ENCODE measurements around the gene HOXC9. TPM values are rescaled to one million over a fixed set of nuclear protein-coding genes. Genes with fewer than 3 reads are reported as not detected.

The HOXC9 gene
- total RNA-seq, 4 donors from 2014 or later, result 13.6 to 37.7 (median 26.3) TPM

- Histone ChIP-seq H3K27ac (peak overlapping the region; percentile 94 to 100 (median 98)), H3K4me3 (no peak overlapping the region), H3K9me3 (no peaks in the 10 kb centered on the region), H3K36me3 (no peaks in the 10 kb centered on the region), H3K4me1 (peaks cover 37 to 52% of the 10 kb centered on the region in 2 donors), H3K27me3 (no peaks in the 10 kb centered on the region)
- no peak for TF ChIP-seq CTCF (IDR thresholded peaks at IDR 0.05 in 4 of 5, conservative IDR thresholded peaks at IDR 0.05 in 1 of 5)
- no peak for TF ChIP-seq POLR2A (IDR thresholded peaks at IDR 0.05)
- no peak for DNase-seq
- intact Hi-C loops (cut with DNase I; ENCODE audit: low total_unique reads), result loop anchor here (5.0 kb wide), 1 partner anchor 516 kb away; the partner anchor contains the start of gene MAP3K12
- no peak for ATAC-seq
- in situ Hi-C loops (cut with MboI; ENCODE audit: low sequenced_read_pairs in 4 of 4), result loop anchor here in 2 of 4 donors (10.0 to 25.0 kb wide), 2 partner anchors 192 to 349 kb away; partner anchors contain the start of gene GPR84 (in 2 of the 2)
Observed at GRCh38 chr12:54012631-54013409, 12.9 kb downstream of the HOXC9 start.

- intact Hi-C loops (cut with DNase I; ENCODE audit: low total_unique reads), result loop anchor here (5.0 kb wide), 2 partner anchors 268 to 517 kb away; partner anchors contain the start of genes CBX5, HNRNPA1 and MAP3K12
- H3K27me3 ChIP-seq, result no peaks in the 10 kb centered on the region
- DNase-seq (no peak), ATAC-seq (no peak)
- no peaks in the 10 kb centered on the region for H3K9me3 ChIP-seq
- in situ Hi-C loops (cut with MboI; ENCODE audit: low sequenced_read_pairs in 4 of 4), result loop anchor here in 2 of 4 donors (10.0 to 25.0 kb wide), 2 partner anchors 190 to 348 kb away; partner anchors contain the start of gene GPR84 (in 2 of the 2)
- H3K4me1 ChIP-seq, result peaks cover 34 to 52% of the 10 kb centered on the region in 2 donors
- peak overlapping the region; percentile 52 to 65 (median 56) for H3K4me3 ChIP-seq
- H3K27ac ChIP-seq, result peak overlapping the region; percentile 94 to 100 (median 98)
- no peak for TF ChIP-seq POLR2A (IDR thresholded peaks at IDR 0.05)
- no peak for TF ChIP-seq CTCF (IDR thresholded peaks at IDR 0.05 in 4 of 5, conservative IDR thresholded peaks at IDR 0.05 in 1 of 5)
- no peaks in the 10 kb centered on the region for H3K36me3 ChIP-seq
Observed at GRCh38 chr12:54014377-54015017, 14.5 kb downstream of the HOXC9 start.

- TF ChIP-seq CTCF (IDR thresholded peaks at IDR 0.05 in 4 of 5, conservative IDR thresholded peaks at IDR 0.05 in 1 of 5), result no peak
- TF ChIP-seq POLR2A (IDR thresholded peaks at IDR 0.05), result no peak
- ATAC-seq, result no peak
- H3K27me3 ChIP-seq, result no peaks in the 10 kb centered on the region
- in situ Hi-C loops (cut with MboI; ENCODE audit: low sequenced_read_pairs in 4 of 4) (loop anchor here in 2 of 4 donors (10.0 to 25.0 kb wide), 2 partner anchors 190 to 347 kb away; partner anchors contain the start of gene GPR84 (in 2 of the 2)), intact Hi-C loops (cut with DNase I; ENCODE audit: low total_unique reads) (loop anchor here (5.0 kb wide), 1 partner anchor 267 kb away; the partner anchor contains the start of genes CBX5 and HNRNPA1)
- DNase-seq, result no peak
- no peaks in the 10 kb centered on the region for H3K36me3 ChIP-seq
- peak overlapping the region; percentile 52 to 65 (median 56) for H3K4me3 ChIP-seq
- peaks cover 42 to 52% of the 10 kb centered on the region in 2 donors for H3K4me1 ChIP-seq
- H3K27ac ChIP-seq, result peak overlapping the region; percentile 94 to 100 (median 98)
- H3K9me3 ChIP-seq, result no peaks in the 10 kb centered on the region
Observed at GRCh38 chr12:54015018-54015931, 15.3 kb downstream of the HOXC9 start.

- DNase-seq, result no peak
- no peaks in the 10 kb centered on the region for H3K36me3 ChIP-seq
- in situ Hi-C loops (cut with MboI; ENCODE audit: low sequenced_read_pairs in 4 of 4) (loop anchor here in 2 of 4 donors (10.0 to 25.0 kb wide), 2 partner anchors 189 to 346 kb away; partner anchors contain the start of gene GPR84 (in 2 of the 2)), intact Hi-C loops (cut with DNase I; ENCODE audit: low total_unique reads) (loop anchor here (5.0 kb wide), 1 partner anchor 266 kb away; the partner anchor contains the start of genes CBX5 and HNRNPA1)
- H3K27ac ChIP-seq, result peak overlapping the region; percentile 94 to 100 (median 98)
- ATAC-seq, result no peak
- H3K9me3 ChIP-seq, result no peaks in the 10 kb centered on the region
- H3K4me1 ChIP-seq, result peaks cover 50 to 58% of the 10 kb centered on the region in 2 donors
- no peaks in the 10 kb centered on the region for H3K27me3 ChIP-seq
- TF ChIP-seq POLR2A (IDR thresholded peaks at IDR 0.05) (no peak), CTCF (IDR thresholded peaks at IDR 0.05 in 4 of 5, conservative IDR thresholded peaks at IDR 0.05 in 1 of 5) (no peak)
- peak overlapping the region in 3 of 4 donors; percentile 62 to 68 (median 67) for H3K4me3 ChIP-seq
Observed at GRCh38 chr12:54016051-54016450, 16.1 kb downstream of the HOXC9 start.
